HepG2 (cell line): ENCODE results near the gene SPTAN1. TPM values are rescaled to one million over a fixed set of nuclear protein-coding genes. Genes with fewer than 3 reads are reported as not detected.

Experiments
- EED ChIP-seq: sonication (generic); formaldehyde crosslinking; IDR thresholded peaks from 2 replicates; pipeline ENCODE4 v1.5.0; 2020; ENCODE audit warnings: mild to moderate bottlenecking, missing genetic modification reagents
- GABPA ChIP-seq, 2 experiments: IDR thresholded peaks; 2 replicates each; pipeline ENCODE4 v1.6.1; 2011 to 2016; ENCODE audit warnings: low read depth in 2 of 2, low read length in 1 of 2, missing biosample characterization in 1 of 2, missing genetic modification characterization in 1 of 2
- GTF2F1 ChIP-seq: fragments of 150-350 bp; IDR thresholded peaks from 2 replicates; pipeline ENCODE4 v1.6.1; 2014; ENCODE audit warnings: low read length
- HCFC1 ChIP-seq: fragments of 150-350 bp; IDR thresholded peaks from 2 replicates; pipeline ENCODE4 v1.6.1; 2014; ENCODE audit warnings: low read depth, low read length
- HDAC1 ChIP-seq: sonication (generic); formaldehyde crosslinking; IDR thresholded peaks from 2 replicates; pipeline ENCODE4 v1.5.1; 2020; ENCODE audit warnings: mild to moderate bottlenecking, missing genetic modification reagents
- JUN ChIP-seq: sonication (generic); formaldehyde crosslinking; IDR thresholded peaks from 2 replicates; pipeline ENCODE4 v1.4.0; 2020; ENCODE audit warnings: mild to moderate bottlenecking, missing genetic modification reagents
- KAT8 ChIP-seq: IDR thresholded peaks from 2 replicates; pipeline ENCODE4 v1.6.1; 2016; ENCODE audit warnings: missing genetic modification reagents, missing compliant biosample characterization
- KLF9 ChIP-seq: IDR thresholded peaks from 2 replicates; pipeline ENCODE4 v1.6.1; 2016; ENCODE audit warnings: low read depth
- MEF2D ChIP-seq: sonication (generic); formaldehyde crosslinking; IDR thresholded peaks from 2 replicates; pipeline ENCODE4 v1.5.1; 2020; ENCODE audit warnings: mild to moderate bottlenecking, missing genetic modification reagents
- MZF1 ChIP-seq: sonication (generic); formaldehyde crosslinking; IDR thresholded peaks from 2 replicates; pipeline ENCODE4 v1.8.1; 2023; ENCODE audit warnings: mild to moderate bottlenecking, missing genetic modification reagents, borderline replicate concordance
- PHF8 ChIP-seq: sonication (generic); formaldehyde crosslinking; IDR thresholded peaks from 2 replicates; pipeline ENCODE4 v1.5.0; 2020; ENCODE audit warnings: missing genetic modification reagents
- POLR2A ChIP-seq, 2 experiments: IDR thresholded peaks; 2 replicates each; pipeline ENCODE4 v1.6.1; 2011; ENCODE audit warnings: low read depth in 2 of 2, low read length in 2 of 2, mild to moderate bottlenecking in 1 of 2, moderate library complexity in 1 of 2; ENCODE audit not compliant: insufficient read depth in 1 of 2
- SAFB2 ChIP-seq: sonication (generic); formaldehyde crosslinking; IDR thresholded peaks from 2 replicates; pipeline ENCODE4 v1.5.1; 2020; ENCODE audit warnings: missing genetic modification reagents, low read depth, mild to moderate bottlenecking, borderline replicate concordance
- SP1 ChIP-seq, 2 experiments: fragments of 450-650 bp in 1 of 2; sonication (generic) in 1 of 2; formaldehyde crosslinking in 1 of 2; IDR thresholded peaks; 2 replicates each; pipeline versions ENCODE4 v1.4.0 to v1.6.1; 2016 to 2020; ENCODE audit warnings: missing genetic modification reagents in 1 of 2
- SRSF9 ChIP-seq: fragments of 200-400 bp; formaldehyde crosslinking; IDR thresholded peaks from 2 replicates; pipeline ENCODE4 v1.6.1; 2018; ENCODE audit warnings: borderline replicate concordance, mild to moderate bottlenecking, low read depth, low read length; ENCODE audit not compliant: insufficient read depth, poor library complexity, severe bottlenecking
- ZIK1 ChIP-seq: sonication (generic); formaldehyde crosslinking; IDR thresholded peaks from 2 replicates; pipeline ENCODE4 v1.5.0; 2020; ENCODE audit warnings: mild to moderate bottlenecking, low read depth, missing genetic modification reagents, borderline replicate concordance
- ZNF292 ChIP-seq: sonication (generic); formaldehyde crosslinking; IDR thresholded peaks from 2 replicates; pipeline ENCODE4 v1.8.1; 2022; ENCODE audit warnings: mild to moderate bottlenecking, low read depth, missing genetic modification reagents, borderline replicate concordance
- ZNF446 ChIP-seq: sonication (generic); formaldehyde crosslinking; IDR thresholded peaks from 2 replicates; pipeline ENCODE4 v1.5.0; 2020; ENCODE audit warnings: mild to moderate bottlenecking, missing genetic modification reagents
- ZNF607 ChIP-seq: sonication (generic); formaldehyde crosslinking; IDR thresholded peaks from 2 replicates; pipeline ENCODE4 v1.5.1; 2020; ENCODE audit warnings: missing genetic modification reagents, mild to moderate bottlenecking, borderline replicate concordance
- ZZZ3 ChIP-seq: sonication (generic); formaldehyde crosslinking; IDR thresholded peaks from 2 replicates; pipeline ENCODE4 v1.4.0; 2020; ENCODE audit warnings: missing genetic modification reagents, mild to moderate bottlenecking, borderline replicate concordance
- polyA plus RNA-seq, 8 experiments: library from polyadenylated mRNA; depleted of rRNA in 3 of 8; stranded (reverse) in 7 of 8; unstranded in 1 of 8; fragments of >200 nt; fragmentation: Illumina TruSeq in 4 of 8; extraction: Trizol in 4 of 8; gene quantifications; 2 replicates each; pipeline versions ENCODE4 v1.2.1 to v1.2.3, GENCODE V29; 2011 to 2016; ENCODE audit warnings: low read depth in 4 of 8, missing spikeins in 1 of 8, mixed read lengths in 1 of 8; ENCODE audit not compliant: insufficient read depth in 1 of 8
- total RNA-seq, 5 experiments: library from RNA; depleted of rRNA; stranded (reverse); fragments of >200 nt; fragmentation: Illumina TruSeq; extraction: Trizol; gene quantifications; 2 replicates each; pipeline ENCODE4 v1.2.3, GENCODE V29; 2016; ENCODE audit warnings: low read depth in 1 of 5
- TF ChIP-seq, protein P1 (sequence below): sonication (generic); formaldehyde crosslinking; IDR thresholded peaks from 2 replicates; pipeline ENCODE4 v1.5.0; 2020; ENCODE audit warnings: missing genetic modification reagents
- TF ChIP-seq, protein P2 (sequence below): sonication (generic); formaldehyde crosslinking; IDR thresholded peaks from 2 replicates; pipeline ENCODE4 v1.5.1; 2020; ENCODE audit warnings: missing genetic modification reagents, mild to moderate bottlenecking, borderline replicate concordance
- TF ChIP-seq, protein P3 (sequence below): sonication (generic); formaldehyde crosslinking; IDR thresholded peaks from 2 replicates; pipeline ENCODE4 v1.5.0; 2020; ENCODE audit warnings: mild to moderate bottlenecking, missing genetic modification reagents
- TF ChIP-seq, protein P4 (sequence below): sonication (generic); formaldehyde crosslinking; IDR thresholded peaks from 2 replicates; pipeline ENCODE4 v1.5.1; 2020; ENCODE audit warnings: missing genetic modification reagents, mild to moderate bottlenecking, borderline replicate concordance

SPTAN1 gene
- total and polyA plus RNA-seq, 2 of the 13 experiments (the other 11 are each of a cell fraction or from before 2014, with no cell fraction given): 106 to 111 TPM

DNA sequence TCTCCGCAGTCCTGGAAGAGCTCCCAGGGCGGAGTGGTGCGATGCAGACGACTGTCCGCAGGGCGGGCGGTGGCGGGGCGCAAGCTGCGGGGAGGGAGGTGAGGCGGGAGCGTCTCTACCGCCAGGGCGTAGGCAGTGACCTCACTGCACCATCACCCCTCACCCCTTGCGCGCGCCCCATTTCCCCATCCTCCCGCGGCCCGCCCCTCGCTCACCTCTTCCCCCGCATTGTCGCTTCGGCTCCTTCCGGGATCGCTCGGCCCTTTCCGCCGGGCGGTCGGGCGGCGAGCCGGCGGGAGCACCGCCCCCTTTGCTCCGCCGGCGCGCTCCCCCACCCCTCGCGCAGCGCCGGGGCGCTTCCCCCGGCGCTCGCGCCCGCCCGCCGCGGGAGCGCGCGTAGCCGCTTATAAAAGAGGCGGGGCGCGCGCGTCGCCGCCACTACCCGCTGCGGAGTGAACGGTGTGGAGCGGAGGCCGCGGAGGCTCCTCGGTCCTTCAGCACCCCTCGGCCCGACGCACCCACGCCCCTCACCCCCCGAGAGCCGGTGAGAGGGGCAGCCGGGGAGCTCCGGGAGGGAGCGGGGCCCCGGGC is at the start of gene SPTAN1 (continued):
- TF ChIP-seq PHF8 (peak; percentile 85), GABPA (IDR thresholded peaks at IDR 0.05; ENCODE audit: low read depth, low read length) (no peak), GABPA (CRISPR knock-in tag; IDR thresholded peaks at IDR 0.05; ENCODE audit: low read depth) (peak; percentile 45), JUN (CRISPR knock-in tag) (no peak; the same call in 1 of the 2 replicates), EED (CRISPR knock-in tag) (peak; percentile 53; the same call in 1 of the 2 replicates), MEF2D (0 out of 2 replicates have a peak, but pooled peaks have one; percentile 23), HDAC1 (peak; percentile 39), MZF1 (CRISPR knock-in tag) (no peak), HCFC1 (peak; percentile 12; the same call in 1 of the 2 replicates), ZNF446 (CRISPR knock-in tag) (no peak), SAFB2 (CRISPR knock-in tag) (peak; percentile 75; the same call in 1 of the 2 replicates), KLF9 (peak; percentile 54; the same call in 1 of the 2 replicates), ZIK1 (CRISPR knock-in tag) (peak; percentile 29; the same call in 1 of the 2 replicates), ZNF607 (CRISPR knock-in tag) (peak; percentile 78), POLR2A (IDR thresholded peaks at IDR 0.05; ENCODE audit: insufficient read depth in 1 of 2, low read depth in 2 of 2, low read length in 2 of 2) (peak; percentile 98 to 99), ZZZ3 (CRISPR knock-in tag) (0 out of 2 replicates have a peak, but pooled peaks have one; percentile 45), ZNF292 (CRISPR knock-in tag) (peak; percentile 52; the same call in 1 of the 2 replicates), SRSF9 (no peak), GTF2F1 (peak; percentile 60; the same call in 1 of the 2 replicates), SP1 (IDR thresholded peaks at IDR 0.05) (no peak), SP1 (CRISPR knock-in tag; IDR thresholded peaks at IDR 0.05) (peak; percentile 61), KAT8 (CRISPR knock-in tag) (peak; percentile 42; the same call in 1 of the 2 replicates)
- TF ChIP-seq, protein P1, sequence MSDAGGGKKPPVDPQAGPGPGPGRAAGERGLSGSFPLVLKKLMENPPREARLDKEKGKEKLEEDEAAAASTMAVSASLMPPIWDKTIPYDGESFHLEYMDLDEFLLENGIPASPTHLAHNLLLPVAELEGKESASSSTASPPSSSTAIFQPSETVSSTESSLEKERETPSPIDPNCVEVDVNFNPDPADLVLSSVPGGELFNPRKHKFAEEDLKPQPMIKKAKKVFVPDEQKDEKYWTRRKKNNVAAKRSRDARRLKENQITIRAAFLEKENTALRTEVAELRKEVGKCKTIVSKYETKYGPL (CRISPR knock-in tag): 0 out of 2 replicates have a peak, but pooled peaks have one; percentile 34
- TF ChIP-seq, protein P2, sequence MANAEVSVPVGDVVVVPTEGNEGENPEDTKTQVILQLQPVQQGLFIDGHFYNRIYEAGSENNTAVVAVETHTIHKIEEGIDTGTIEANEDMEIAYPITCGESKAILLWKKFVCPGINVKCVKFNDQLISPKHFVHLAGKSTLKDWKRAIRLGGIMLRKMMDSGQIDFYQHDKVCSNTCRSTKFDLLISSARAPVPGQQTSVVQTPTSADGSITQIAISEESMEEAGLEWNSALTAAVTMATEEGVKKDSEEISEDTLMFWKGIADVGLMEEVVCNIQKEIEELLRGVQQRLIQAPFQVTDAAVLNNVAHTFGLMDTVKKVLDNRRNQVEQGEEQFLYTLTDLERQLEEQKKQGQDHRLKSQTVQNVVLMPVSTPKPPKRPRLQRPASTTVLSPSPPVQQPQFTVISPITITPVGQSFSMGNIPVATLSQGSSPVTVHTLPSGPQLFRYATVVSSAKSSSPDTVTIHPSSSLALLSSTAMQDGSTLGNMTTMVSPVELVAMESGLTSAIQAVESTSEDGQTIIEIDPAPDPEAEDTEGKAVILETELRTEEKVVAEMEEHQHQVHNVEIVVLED (CRISPR knock-in tag): 0 out of 2 replicates have a peak, but pooled peaks have one; percentile 22
- TF ChIP-seq, protein P3, sequence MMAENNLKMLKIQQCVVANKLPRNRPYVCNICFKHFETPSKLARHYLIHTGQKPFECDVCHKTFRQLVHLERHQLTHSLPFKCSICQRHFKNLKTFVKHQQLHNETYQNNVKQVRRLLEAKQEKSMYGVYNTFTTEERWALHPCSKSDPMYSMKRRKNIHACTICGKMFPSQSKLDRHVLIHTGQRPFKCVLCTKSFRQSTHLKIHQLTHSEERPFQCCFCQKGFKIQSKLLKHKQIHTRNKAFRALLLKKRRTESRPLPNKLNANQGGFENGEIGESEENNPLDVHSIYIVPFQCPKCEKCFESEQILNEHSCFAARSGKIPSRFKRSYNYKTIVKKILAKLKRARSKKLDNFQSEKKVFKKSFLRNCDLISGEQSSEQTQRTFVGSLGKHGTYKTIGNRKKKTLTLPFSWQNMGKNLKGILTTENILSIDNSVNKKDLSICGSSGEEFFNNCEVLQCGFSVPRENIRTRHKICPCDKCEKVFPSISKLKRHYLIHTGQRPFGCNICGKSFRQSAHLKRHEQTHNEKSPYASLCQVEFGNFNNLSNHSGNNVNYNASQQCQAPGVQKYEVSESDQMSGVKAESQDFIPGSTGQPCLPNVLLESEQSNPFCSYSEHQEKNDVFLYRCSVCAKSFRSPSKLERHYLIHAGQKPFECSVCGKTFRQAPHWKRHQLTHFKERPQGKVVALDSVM: 0 out of 2 replicates have a peak, but pooled peaks have one; percentile 75
- TF ChIP-seq, protein P4, sequence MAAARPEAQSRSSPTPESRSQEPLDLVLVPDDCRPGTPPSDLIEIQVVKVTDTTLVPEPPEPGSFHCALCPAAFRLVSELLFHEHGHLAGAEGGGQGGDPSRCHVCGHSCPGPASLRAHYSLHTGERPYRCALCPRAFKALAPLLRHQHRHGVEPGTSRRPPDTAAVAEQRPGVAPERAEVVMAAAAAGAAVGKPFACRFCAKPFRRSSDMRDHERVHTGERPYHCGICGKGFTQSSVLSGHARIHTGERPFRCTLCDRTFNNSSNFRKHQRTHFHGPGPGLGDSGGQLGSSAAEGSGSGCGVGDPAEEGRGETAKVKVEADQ (CRISPR knock-in tag): 0 out of 2 replicates have a peak, but pooled peaks have one; percentile 66
